GM10847 (cell line): ENCODE measurements around the gene FOXL3.

Experiments used
- POLR2A ChIP-seq: IDR thresholded peaks from 2 replicates; pipeline ENCODE4 v1.6.1; 2011; ENCODE audit not compliant: insufficient read length; ENCODE audit errors: extremely low read depth

FOXL3 gene

GRCh38 chr7:252981-253380, 37.0 kb upstream of the FOXL3 start:
- TF ChIP-seq POLR2A = no peak

- no peak for TF ChIP-seq POLR2A
Observed at GRCh38 chr7:253581-254336, 36.2 kb upstream of the FOXL3 start.

GRCh38 chr7:254337-255037, 35.5 kb upstream of the FOXL3 start:
- TF ChIP-seq POLR2A = no peak

- TF ChIP-seq POLR2A = no peak
Observed at GRCh38 chr7:255038-255435, 34.9 kb upstream of the FOXL3 start.

- no peak for TF ChIP-seq POLR2A
Observed at GRCh38 chr7:255721-256361, 34.1 kb upstream of the FOXL3 start.

- no peak for TF ChIP-seq POLR2A
Observed at GRCh38 chr7:256461-256940, 33.5 kb upstream of the FOXL3 start.

- TF ChIP-seq POLR2A = no peak
Observed at GRCh38 chr7:256981-257646, 32.9 kb upstream of the FOXL3 start.

- no peak for TF ChIP-seq POLR2A
Observed at GRCh38 chr7:257647-257992, 32.4 kb upstream of the FOXL3 start.

- no peak for TF ChIP-seq POLR2A
Observed at GRCh38 chr7:258476-259190, 31.3 kb upstream of the FOXL3 start.

- TF ChIP-seq POLR2A = no peak
Observed at GRCh38 chr7:259191-259505, 30.8 kb upstream of the FOXL3 start.

- TF ChIP-seq POLR2A = no peak
Observed at GRCh38 chr7:259751-260405, 30.1 kb upstream of the FOXL3 start.

GRCh38 chr7:260441-261281, 29.3 kb upstream of the FOXL3 start:
- TF ChIP-seq POLR2A = no peak

- no peak for TF ChIP-seq POLR2A
Observed at GRCh38 chr7:261341-262250, 28.4 kb upstream of the FOXL3 start.
